Gastroesophageal sphincter (tissue), 3 donors: Measurements from ENCODE around the gene MACROD2.

Experiments used
- CTCF ChIP-seq, 4 experiments: fragments of 200-600 bp in 2 of 4; fragments of 450-650 bp in 2 of 4; sonication (generic) in 1 of 4; IDR thresholded peaks; one replicate each; pipeline ENCODE4 v1.5.1; 2017 to 2019; ENCODE audit warnings: antibody characterized with exemption in 4 of 4, mild to moderate bottlenecking in 2 of 4, moderate library complexity in 2 of 4
- EP300 ChIP-seq: sonication (generic); formaldehyde crosslinking; IDR thresholded peaks from one replicate; pipeline ENCODE4 v1.6.1; 2017; ENCODE audit warnings: antibody characterized with exemption, mild to moderate bottlenecking
- POLR2A ChIP-seq, 2 donors: fragments of 450-650 bp; IDR thresholded peaks; one replicate each; pipeline ENCODE4 v1.6.1; 2017; ENCODE audit warnings: antibody characterized with exemption in 2 of 2, mild to moderate bottlenecking in 2 of 2, moderate library complexity in 1 of 2
- POLR2AphosphoS5 ChIP-seq: sonication (generic); formaldehyde crosslinking; IDR thresholded peaks from one replicate; pipeline ENCODE4 v1.6.1; 2017; ENCODE audit warnings: antibody characterized with exemption

DNA sequence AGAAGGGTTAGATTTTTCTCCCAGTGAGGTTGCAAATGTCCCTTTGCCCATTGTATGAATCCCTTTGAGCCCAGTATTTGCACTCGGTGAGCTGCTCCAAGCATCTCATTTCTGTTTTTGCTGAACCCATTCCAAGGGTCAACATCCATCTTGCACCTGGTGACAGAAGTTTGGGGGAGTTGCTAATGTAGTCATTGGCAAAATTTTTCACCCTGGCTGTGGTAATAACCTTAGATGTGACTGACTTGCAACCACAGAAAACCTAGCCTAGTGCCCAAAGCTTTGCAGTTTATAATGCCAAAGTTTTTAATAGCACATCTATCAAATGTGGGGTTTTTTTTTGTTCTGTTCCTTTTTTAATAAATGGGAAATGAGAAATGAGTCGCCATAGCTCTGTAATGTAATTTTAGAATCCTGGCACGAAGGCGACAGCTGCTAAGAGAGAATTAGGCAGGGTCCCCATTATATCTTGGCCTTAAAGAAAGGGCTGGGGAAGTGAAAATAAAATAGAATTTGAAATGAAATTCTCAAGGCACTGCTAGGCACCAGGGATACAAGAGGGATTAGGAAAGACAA lies 1895.2 kb downstream of the MACROD2 start:
- TF ChIP-seq POLR2A (IDR thresholded peaks at IDR 0.05), result no peak
- TF ChIP-seq CTCF (IDR thresholded peaks at IDR 0.05), result no peak
- peak; percentile 71 for TF ChIP-seq POLR2AphosphoS5
- no peak for TF ChIP-seq EP300
